Sigmoid colon (tissue), 4 donors: ENCODE data around the gene S1PR5.

Experiments used
- CTCF ChIP-seq, 4 experiments: fragments of 450-650 bp in 3 of 4; fragments of 200-600 bp in 1 of 4; IDR thresholded peaks; one replicate each; pipeline ENCODE4 v1.5.1; 2016 to 2019; ENCODE audit warnings: antibody characterized with exemption in 4 of 4, mild to moderate bottlenecking in 3 of 4, moderate library complexity in 2 of 4
- POLR2AphosphoS5 ChIP-seq, 4 donors: sonication (generic); formaldehyde crosslinking; IDR thresholded peaks; one replicate each; pipeline ENCODE4 v1.6.1; 2017; ENCODE audit warnings: antibody characterized with exemption in 4 of 4

- TF ChIP-seq CTCF (IDR thresholded peaks at IDR 0.05) = no peak
- TF ChIP-seq POLR2AphosphoS5 (IDR thresholded peaks at IDR 0.05) = no peak
These were observed 27.6 kb upstream of the S1PR5 start for GRCh38 chr19:10544753-10545251.
